DOHH2 (cell line): Measurements from ENCODE around the gene ITK.

Experiments
- EZH2phosphoT487 ChIP-seq: fragments of 200-600 bp; sonication (generic); IDR thresholded peaks from 2 replicates; pipeline ENCODE4 v1.6.1; 2017; ENCODE audit warnings: borderline replicate concordance, mild to moderate bottlenecking, antibody characterized with exemption, low read length, moderate library complexity, mixed read lengths
- TF ChIP-seq, protein P1 (sequence below): fragments of 200-600 bp; sonication (generic); IDR thresholded peaks from one replicate; pipeline ENCODE4 v1.5.1; 2014; ENCODE audit warnings: antibody characterized with exemption, mild to moderate bottlenecking, low read depth, low read length; ENCODE audit not compliant: poor library complexity, severe bottlenecking

DNA sequence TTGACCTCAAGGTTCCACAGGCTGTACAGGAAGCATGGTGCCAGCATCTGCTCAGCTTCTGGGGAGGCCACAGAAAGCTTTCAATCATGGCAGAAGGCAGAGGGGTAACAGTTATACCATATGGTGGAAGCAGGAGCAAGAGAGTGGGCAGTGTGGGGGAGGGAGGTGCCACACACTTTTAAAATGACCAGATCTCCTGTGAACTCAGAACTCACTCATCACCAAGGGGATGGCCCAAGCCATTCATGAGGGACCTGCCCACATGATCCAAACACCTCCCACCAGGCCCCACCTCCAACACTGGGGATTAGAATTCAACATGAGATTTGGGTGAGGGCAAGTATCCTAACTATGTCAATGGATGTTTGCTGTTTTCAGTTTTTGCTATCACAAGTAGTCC lies 101.5 kb downstream of the ITK start:
- TF ChIP-seq, protein P1, sequence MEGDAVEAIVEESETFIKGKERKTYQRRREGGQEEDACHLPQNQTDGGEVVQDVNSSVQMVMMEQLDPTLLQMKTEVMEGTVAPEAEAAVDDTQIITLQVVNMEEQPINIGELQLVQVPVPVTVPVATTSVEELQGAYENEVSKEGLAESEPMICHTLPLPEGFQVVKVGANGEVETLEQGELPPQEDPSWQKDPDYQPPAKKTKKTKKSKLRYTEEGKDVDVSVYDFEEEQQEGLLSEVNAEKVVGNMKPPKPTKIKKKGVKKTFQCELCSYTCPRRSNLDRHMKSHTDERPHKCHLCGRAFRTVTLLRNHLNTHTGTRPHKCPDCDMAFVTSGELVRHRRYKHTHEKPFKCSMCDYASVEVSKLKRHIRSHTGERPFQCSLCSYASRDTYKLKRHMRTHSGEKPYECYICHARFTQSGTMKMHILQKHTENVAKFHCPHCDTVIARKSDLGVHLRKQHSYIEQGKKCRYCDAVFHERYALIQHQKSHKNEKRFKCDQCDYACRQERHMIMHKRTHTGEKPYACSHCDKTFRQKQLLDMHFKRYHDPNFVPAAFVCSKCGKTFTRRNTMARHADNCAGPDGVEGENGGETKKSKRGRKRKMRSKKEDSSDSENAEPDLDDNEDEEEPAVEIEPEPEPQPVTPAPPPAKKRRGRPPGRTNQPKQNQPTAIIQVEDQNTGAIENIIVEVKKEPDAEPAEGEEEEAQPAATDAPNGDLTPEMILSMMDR: no peak
- no peak for TF ChIP-seq EZH2phosphoT487
